GM19023 (cell line): ENCODE measurements around the gene SPATA16.
"Not testable (repeated sequence)": the region's sequence is repeated elsewhere in the genome, so short reads cannot be mapped to it uniquely, and the experiment has no call there.

Experiments
- ATAC-seq: cut with Tn5 transposase; IDR thresholded peaks from one replicate; pipeline ENCODE4 v1.9.1; 2021; ENCODE audit warnings: mild to moderate bottlenecking, moderate library complexity; ENCODE audit not compliant: unreplicated experiment

Gene SPATA16

DNA sequence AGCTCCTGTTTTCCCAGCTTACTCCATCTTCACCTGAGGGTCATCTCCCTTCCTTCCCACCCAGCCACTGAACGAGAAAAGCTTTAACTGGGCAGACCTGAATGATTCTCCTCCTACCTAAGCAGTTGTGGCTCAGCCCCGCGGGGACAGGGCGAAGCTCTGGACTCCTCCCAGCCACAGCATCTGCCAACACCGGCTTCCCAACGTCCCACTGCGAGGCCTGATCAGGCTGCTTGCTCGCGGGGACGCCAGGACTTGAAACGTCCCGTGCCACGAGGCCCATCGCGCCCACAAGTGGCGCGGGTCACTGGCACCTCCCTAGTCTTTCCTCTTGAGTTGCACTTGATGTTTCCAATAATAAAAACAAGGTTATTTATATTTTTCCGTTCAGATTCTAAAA lies at the start of gene SPATA16:
TSS of gene SPATA16 (minus strand) at position 250 of the 400 bp plus-strand sequence. CDS start 23,504 bp downstream, outside the sequence.
- no peak for ATAC-seq

- ATAC-seq, result not testable (repeated sequence)
These were observed 42.0 kb upstream of the SPATA16 start for GRCh38 chr3:173183022-173183421.

- no peak for ATAC-seq
These were observed 32.6 kb upstream of the SPATA16 start for GRCh38 chr3:173173652-173174051.

DNA sequence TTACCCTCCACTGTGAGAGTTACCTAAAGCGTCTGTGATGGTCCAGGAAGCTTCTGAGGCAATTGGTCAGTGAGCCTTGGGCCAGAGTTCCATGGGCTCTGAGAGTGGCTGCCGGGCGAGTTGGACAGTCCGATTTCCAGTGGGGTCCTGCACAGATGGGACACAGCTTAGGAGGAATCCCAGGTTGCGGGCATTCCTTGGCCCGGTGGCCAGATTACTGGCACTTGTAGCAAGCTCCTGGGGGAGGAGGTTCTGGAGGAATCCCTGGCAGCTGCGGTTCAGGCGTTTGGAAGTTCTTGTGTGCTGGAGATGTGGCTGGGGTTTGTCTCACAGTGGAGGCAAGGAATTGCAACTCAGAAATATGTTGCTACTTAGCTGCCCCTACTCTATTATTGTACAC lies 18.1 kb upstream of the SPATA16 start:
- ATAC-seq, result not testable (repeated sequence)

DNA sequence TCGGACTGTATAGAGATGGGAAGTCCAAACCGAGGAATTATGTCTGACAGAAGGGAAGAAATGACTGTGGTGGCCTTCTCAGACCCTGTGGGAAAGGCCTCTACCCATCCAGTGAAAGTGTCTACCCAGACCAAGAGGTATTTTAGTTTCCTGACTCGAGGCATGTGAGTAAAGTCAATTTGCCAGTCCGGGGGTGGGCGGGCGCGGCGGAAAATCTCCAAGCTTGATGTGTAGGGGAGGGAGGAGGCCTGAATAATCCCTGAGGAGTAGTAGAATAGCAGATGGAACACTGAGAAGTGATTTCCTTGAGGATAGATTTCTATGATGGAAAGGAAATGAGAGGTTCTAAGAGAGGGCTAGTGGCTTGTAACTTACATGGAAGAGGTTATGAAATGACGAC lies 15.5 kb upstream of the SPATA16 start:
- ATAC-seq, result not testable (repeated sequence)

GRCh38 chr3:173153631-173154030 lies 12.6 kb upstream of the SPATA16 start:
- no peak for ATAC-seq

DNA sequence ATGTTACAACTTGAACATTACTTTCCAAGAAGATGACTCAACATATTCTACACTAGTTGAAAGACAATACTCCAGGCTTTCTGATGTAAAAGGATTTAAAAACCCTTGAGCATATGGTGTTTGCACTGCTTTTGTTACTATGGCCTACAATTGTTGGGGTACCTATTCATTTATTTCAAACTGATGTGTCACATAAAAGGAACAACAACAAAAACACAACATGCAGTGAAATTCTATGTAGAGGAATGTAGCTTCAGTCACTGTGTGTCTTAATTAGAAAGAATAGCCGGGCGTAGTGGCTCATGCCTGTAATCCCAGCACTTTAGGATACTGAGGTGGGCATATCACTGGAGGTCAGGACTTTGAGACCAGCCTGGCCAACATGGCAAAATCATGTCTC lies 1.6 kb downstream of the SPATA16 start:
- ATAC-seq, result no peak

GRCh38 chr3:173138026-173138425 lies 3.0 kb downstream of the SPATA16 start:
- ATAC-seq, result no peak

DNA sequence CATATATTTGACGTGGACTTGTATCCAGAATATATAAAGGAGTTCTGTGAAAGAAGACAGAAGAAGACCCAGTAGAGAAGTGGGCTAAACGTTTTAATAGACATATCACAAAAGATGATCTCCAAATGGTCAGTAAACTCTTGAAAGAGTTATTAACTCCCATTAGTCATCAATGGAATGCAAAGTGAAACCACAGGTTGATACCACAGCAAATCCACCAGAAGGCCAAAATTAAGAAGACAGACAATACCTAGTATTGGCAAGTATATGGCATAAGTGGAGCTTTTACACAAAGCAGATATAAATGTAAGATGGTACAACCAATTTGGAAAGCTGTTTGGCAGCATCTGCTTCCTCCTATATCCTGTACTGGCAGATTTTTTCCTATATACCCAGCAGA lies 6.0 kb downstream of the SPATA16 start:
- no peak for ATAC-seq

- no peak for ATAC-seq
These were observed 12.4 kb downstream of the SPATA16 start for GRCh38 chr3:173128633-173129032.

DNA sequence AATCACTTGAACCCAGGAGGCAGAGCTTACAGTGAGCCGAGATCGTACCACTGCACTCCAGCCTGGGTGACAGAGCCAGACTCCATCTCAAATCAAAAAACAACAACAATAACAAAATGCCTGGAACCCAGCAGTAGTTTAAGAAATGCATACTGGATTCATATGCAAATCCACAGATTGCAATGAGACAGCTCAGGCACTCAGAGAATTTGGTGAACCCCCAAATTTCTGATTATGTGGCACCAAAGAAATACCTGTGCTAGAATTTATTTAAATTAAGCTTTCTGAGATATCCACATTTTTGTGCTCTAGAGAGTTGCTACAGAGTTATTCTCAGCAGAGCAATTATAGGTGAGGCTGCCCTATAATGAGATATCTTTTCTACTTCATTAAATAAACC lies 29.7 kb downstream of the SPATA16 start:
- ATAC-seq, result no peak

DNA sequence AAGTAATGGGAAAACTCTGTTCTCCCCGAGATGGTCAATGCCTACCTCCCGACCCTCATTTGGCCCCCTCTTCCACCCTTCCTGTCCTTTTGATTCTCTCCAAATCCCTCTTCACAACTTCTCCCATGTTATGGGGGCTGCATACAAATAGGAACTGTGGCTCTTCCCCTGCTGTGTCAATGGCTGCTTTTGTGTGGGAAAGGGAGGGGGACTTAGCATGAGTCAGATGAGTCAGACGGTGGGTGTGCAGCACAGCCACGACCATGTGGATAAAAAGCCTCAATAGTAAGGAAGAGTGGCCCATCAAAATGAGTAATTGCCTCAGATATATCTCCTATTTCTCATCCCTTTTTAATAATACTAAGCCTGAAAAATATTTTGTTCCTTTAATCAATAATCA lies 31.9 kb downstream of the SPATA16 start:
- ATAC-seq, result no peak

- ATAC-seq, result no peak
These were observed 37.6 kb downstream of the SPATA16 start for GRCh38 chr3:173103469-173103868.

DNA sequence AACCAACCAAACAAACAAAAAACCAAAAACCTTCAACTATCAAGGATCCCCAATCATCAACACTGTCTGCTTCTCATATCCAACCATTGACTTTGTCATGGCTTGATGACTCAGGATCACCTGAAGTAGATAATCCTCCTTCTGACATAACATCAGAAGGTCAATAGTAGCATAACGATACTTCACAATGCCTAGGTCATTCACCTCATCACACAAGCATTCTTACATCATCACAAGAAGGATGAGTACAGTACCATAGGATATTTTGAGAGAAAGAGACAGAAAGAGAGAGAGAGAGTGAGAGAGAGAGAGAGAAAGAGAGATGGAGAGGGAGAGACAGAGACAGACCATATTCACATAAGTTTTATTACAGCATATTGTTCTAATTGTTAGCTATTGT lies 42.1 kb downstream of the SPATA16 start:
- ATAC-seq, result no peak

DNA sequence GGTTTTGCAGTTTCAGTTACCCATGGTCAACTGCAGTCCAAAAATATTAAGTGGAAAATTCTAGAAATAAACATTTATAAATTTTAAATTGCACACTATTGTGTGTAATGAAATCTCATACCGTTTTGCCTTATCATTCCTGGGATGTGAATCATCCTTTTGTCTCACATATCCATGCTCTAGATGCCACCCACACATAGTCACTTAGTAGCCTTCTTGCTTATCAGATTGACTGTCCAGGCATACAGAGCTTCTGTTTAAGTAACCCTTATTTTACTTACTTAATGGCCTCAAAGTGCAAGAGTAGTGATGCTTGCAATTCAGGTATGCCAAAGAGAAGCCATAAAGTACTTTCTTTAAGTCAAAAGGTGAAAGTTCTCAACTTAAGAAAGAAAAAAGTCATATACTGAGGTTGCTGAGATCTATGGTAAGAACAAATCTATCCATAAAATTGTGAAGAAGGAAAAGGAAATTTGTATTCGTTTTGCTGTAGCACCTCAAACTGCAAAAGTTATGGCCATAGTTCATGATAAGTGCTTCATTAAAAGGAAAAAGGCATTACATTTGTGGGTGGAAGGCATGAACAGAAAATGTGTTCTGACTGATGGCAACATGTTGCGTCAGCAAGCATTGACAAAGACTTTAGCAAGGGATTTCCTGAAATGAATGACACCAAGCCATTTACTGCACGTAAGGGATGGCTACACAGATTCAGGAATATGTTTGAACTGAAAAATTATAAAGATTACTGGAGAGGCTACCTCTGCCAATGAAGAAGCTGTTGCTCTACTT lies 43.8 kb downstream of the SPATA16 start:
- ATAC-seq, result no peak

GRCh38 chr3:173096140-173096539 lies 44.9 kb downstream of the SPATA16 start:
- ATAC-seq, result peak; percentile 67

DNA sequence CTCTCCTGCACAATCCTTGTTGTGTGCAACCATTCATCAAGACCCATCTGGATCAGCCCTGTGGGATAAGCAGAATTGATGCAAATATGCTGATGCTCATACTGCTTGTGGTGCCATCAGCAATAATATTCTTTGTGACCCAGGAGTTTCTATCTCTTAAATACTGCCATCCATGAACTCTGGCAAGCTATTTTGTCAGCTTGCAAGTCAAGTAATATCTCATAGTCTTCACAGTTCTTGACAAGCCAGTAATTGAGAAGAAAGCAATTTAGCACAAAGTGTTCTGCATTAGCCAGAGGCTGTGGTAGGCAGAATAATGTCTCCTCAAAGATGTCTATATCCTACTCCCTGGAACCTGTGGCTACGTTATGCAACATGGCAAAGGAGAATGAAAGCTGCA lies 49.0 kb downstream of the SPATA16 start:
- no peak for ATAC-seq

DNA sequence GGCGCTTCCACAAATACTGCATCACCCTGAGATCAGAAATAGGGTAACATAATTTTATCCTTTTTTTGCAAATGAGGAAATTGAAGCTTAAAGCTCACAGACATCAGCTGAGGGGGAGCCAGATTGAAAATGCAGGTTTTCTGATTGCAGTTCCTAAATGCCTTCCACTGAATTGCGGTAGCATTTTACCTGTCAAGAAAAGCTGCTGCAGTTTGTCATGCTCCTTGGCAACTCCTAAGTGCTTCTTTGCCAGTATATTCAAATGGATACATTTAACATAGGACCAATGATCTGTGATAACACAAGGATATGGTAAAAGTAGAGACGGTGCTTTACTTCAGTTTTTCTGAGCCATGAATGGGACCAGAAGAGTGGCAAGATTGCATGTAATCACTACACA lies 50.5 kb downstream of the SPATA16 start:
- no peak for ATAC-seq

DNA sequence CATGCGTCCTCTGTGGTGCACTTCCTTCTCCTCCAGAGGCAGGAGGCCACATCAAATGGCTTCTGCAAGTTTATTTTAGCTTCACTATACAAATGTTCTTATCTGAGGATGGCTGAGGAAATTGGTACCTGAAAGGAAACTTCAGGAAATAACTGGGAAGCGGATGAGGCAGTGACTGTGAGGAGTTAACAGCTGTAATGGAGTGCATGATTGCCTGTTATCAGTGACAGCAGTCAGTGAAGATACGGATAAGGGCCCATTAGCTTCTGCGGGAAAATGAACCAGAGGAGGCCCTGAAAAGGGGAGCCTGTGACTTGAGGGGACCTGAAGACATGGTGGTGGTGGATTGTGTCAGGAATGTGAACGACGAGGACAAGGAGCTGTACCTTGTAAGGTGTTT lies 51.8 kb downstream of the SPATA16 start:
- no peak for ATAC-seq

DNA sequence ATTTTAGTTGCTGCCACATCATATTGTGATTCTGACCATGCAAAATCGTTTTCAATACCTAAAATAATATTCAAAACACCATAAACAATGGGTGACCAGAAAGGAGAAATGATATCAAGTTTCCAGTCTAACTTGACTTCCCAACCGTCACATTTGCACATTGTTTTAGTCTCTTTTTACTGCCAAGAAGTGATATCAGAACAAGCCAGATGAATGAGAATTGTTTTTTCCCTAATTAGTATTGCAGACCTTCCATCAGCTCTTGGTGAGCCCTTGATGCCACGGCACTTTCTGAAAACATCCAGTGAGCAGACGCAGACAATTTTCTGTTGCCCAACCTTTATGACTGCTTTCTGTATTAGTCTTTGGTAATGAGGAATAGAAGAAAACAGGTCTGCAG lies 62.5 kb downstream of the SPATA16 start:
- ATAC-seq, result no peak

- ATAC-seq, result no peak
These were observed 74.7 kb downstream of the SPATA16 start for GRCh38 chr3:173066044-173067004.

GRCh38 chr3:173065543-173065981 lies 75.5 kb downstream of the SPATA16 start:
- ATAC-seq, result no peak
